Neural progenitor cell (in vitro differentiated cells): Measurements from ENCODE around the gene GAL3ST3. TPM values are rescaled to one million over a fixed set of nuclear protein-coding genes. Genes with fewer than 3 reads are reported as not detected.
A peak's percentile ranks its signal among the peaks of the same experiment; 100 is the strongest.

Experiments
- DNase-seq: peaks from one replicate; pipeline ENCODE4 v3.0.0-alpha.2; 2016; ENCODE audit warnings: low spot score
- H2AFZ ChIP-seq: fragments of 200-600 bp; sonication (generic); replicated peaks from 2 replicates; pipeline ENCODE4 v1.6.1; 2016; ENCODE audit warnings: antibody characterized with exemption
- H3F3A ChIP-seq: fragments of 200-600 bp; sonication (generic); 2 replicates; pipeline ENCODE4 v1.6.1; 2016; ENCODE audit warnings: antibody characterized with exemption, low read depth
- H3K27ac ChIP-seq: fragments of 200-600 bp; sonication (generic); 2 replicates; pipeline ENCODE4 v1.5.1; 2016; ENCODE audit warnings: mild to moderate bottlenecking
- H3K27me3 ChIP-seq: fragments of 200-600 bp; sonication (generic); 2 replicates; pipeline ENCODE4 v1.6.1; 2016; ENCODE audit warnings: mild to moderate bottlenecking, moderate library complexity
- H3K36me3 ChIP-seq: fragments of 200-600 bp; sonication (generic); 2 replicates; pipeline ENCODE4 v1.5.1; 2016
- H3K4me1 ChIP-seq: fragments of 200-600 bp; sonication (generic); 2 replicates; pipeline ENCODE4 v1.6.1; 2016; ENCODE audit warnings: mixed run types
- H3K4me2 ChIP-seq: fragments of 200-600 bp; sonication (generic); 2 replicates; pipeline ENCODE4 v1.6.1; 2016
- H3K4me3 ChIP-seq: fragments of 200-600 bp; sonication (generic); 2 replicates; pipeline ENCODE4 v1.5.1; 2016
- H3K79me2 ChIP-seq: fragments of 200-600 bp; sonication (generic); 2 replicates; pipeline ENCODE4 v1.6.1; 2016; ENCODE audit warnings: low read depth
- H3K9ac ChIP-seq: fragments of 200-600 bp; sonication (generic); 2 replicates; pipeline ENCODE4 v1.6.1; 2016
- H3K9me3 ChIP-seq: fragments of 200-600 bp; sonication (generic); 2 replicates; pipeline ENCODE4 v1.5.1; 2016; ENCODE audit warnings: low read depth
- H4K20me1 ChIP-seq: fragments of 200-600 bp; sonication (generic); 2 replicates; pipeline ENCODE4 v1.6.1; 2016; ENCODE audit warnings: low read depth
- H3K27ac Mint-ChIP-seq: 3 replicates; pipeline ENCODE4 v1.8.0; 2021; ENCODE audit warnings: mixed read lengths
- H3K27me3 Mint-ChIP-seq: 2 replicates; pipeline ENCODE4 v1.8.0; 2022; ENCODE audit warnings: low read depth, mild to moderate bottlenecking, inconsistent platforms, moderate library complexity, mixed read lengths; ENCODE audit not compliant: insufficient read depth
- H3K36me3 Mint-ChIP-seq: 3 replicates; pipeline ENCODE4 v1.8.0; 2021; ENCODE audit warnings: mixed read lengths
- H3K4me1 Mint-ChIP-seq: 3 replicates; pipeline ENCODE4 v1.8.0; 2021; ENCODE audit warnings: mixed read lengths
- H3K4me3 Mint-ChIP-seq: 3 replicates; pipeline ENCODE4 v1.8.0; 2021; ENCODE audit warnings: mild to moderate bottlenecking, moderate library complexity, mixed read lengths
- H3K9me3 Mint-ChIP-seq: 3 replicates; pipeline ENCODE4 v1.8.0; 2020; ENCODE audit warnings: mixed read lengths
- CTCF ChIP-seq: fragments of 200-600 bp; sonication (generic); IDR thresholded peaks from 2 replicates; pipeline ENCODE4 v1.5.1; 2017; ENCODE audit warnings: antibody characterized with exemption, mild to moderate bottlenecking
- EZH2 ChIP-seq: fragments of 200-600 bp; sonication (generic); IDR thresholded peaks from 2 replicates; pipeline ENCODE4 v1.6.1; 2017; ENCODE audit warnings: antibody characterized with exemption, mild to moderate bottlenecking, moderate library complexity
- EZH2phosphoT487 ChIP-seq: fragments of 200-600 bp; sonication (generic); IDR thresholded peaks from 2 replicates; pipeline ENCODE4 v1.6.1; 2017; ENCODE audit warnings: antibody characterized with exemption
- total RNA-seq: library from RNA; depleted of rRNA; stranded (reverse); fragments of >200 nt; gene quantifications from 2 replicates; pipeline ENCODE4 v1.2.3, GENCODE V29; 2015; ENCODE audit warnings: low replicate concordance

GAL3ST3 gene
- total RNA-seq, 1 donor from 2014 or later, result 8.5 TPM

GRCh38 chr11:66075273-66075672 is 26.3 kb upstream of the GAL3ST3 start:
- H2AFZ ChIP-seq, result no peak overlapping the region
- H3K27ac ChIP-seq, result no peak overlapping the region
- H3K4me3 Mint-ChIP-seq, result no peak overlapping the region
- no peaks in the 10 kb centered on the region for H3K9me3 ChIP-seq
- H3K9me3 Mint-ChIP-seq, result no peaks in the 10 kb centered on the region
- H3K79me2 ChIP-seq, result peaks cover 15% of the 10 kb centered on the region
- DNase-seq, result no peak
- no peak overlapping the region for H3K9ac ChIP-seq
- no peak overlapping the region for H3K4me3 ChIP-seq
- no peaks in the 10 kb centered on the region for H3K27me3 Mint-ChIP-seq
- H3K36me3 ChIP-seq, result no peaks in the 10 kb centered on the region
- H4K20me1 ChIP-seq, result peaks cover 6% of the 10 kb centered on the region
- TF ChIP-seq EZH2 (no peak), CTCF (no peak), EZH2phosphoT487 (no peak)
- no peak overlapping the region for H3K27ac Mint-ChIP-seq
- no peak overlapping the region for H3K4me2 ChIP-seq
- H3K4me1 ChIP-seq, result peaks cover 9% of the 10 kb centered on the region
- no peaks in the 10 kb centered on the region for H3F3A ChIP-seq
- H3K27me3 ChIP-seq, result no peaks in the 10 kb centered on the region
- H3K4me1 Mint-ChIP-seq, result peaks cover 15% of the 10 kb centered on the region
- peaks cover 13% of the 10 kb centered on the region for H3K36me3 Mint-ChIP-seq

GRCh38 chr11:66073669-66074068 is 24.7 kb upstream of the GAL3ST3 start:
- H3K36me3 Mint-ChIP-seq, result peaks cover 18% of the 10 kb centered on the region
- no peaks in the 10 kb centered on the region for H3K9me3 ChIP-seq
- H3K4me3 Mint-ChIP-seq, result no peak overlapping the region
- no peak overlapping the region for H3K4me2 ChIP-seq
- H3F3A ChIP-seq, result peaks cover 13% of the 10 kb centered on the region
- H3K79me2 ChIP-seq, result peaks cover 15% of the 10 kb centered on the region
- H3K27ac Mint-ChIP-seq, result no peak overlapping the region
- no peak overlapping the region for H3K9ac ChIP-seq
- H3K4me3 ChIP-seq, result no peak overlapping the region
- peaks cover 19% of the 10 kb centered on the region for H3K4me1 Mint-ChIP-seq
- no peaks in the 10 kb centered on the region for H3K9me3 Mint-ChIP-seq
- no peaks in the 10 kb centered on the region for H3K27me3 ChIP-seq
- H3K36me3 ChIP-seq, result no peaks in the 10 kb centered on the region
- no peak for DNase-seq
- H3K27ac ChIP-seq, result no peak overlapping the region
- H2AFZ ChIP-seq, result no peak overlapping the region
- H3K27me3 Mint-ChIP-seq, result no peaks in the 10 kb centered on the region
- peaks cover 15% of the 10 kb centered on the region for H3K4me1 ChIP-seq
- no peak for TF ChIP-seq EZH2phosphoT487
- peaks cover 14% of the 10 kb centered on the region for H4K20me1 ChIP-seq

GRCh38 chr11:66072518-66072917 is 23.6 kb upstream of the GAL3ST3 start:
- H3K79me2 ChIP-seq, result peaks cover 15% of the 10 kb centered on the region
- no peak for DNase-seq

More at GRCh38 chr11:66072518-66072917, 23.6 kb upstream of the GAL3ST3 start:
- peaks cover 20% of the 10 kb centered on the region for H3K36me3 Mint-ChIP-seq
- H3K36me3 ChIP-seq, result no peaks in the 10 kb centered on the region
- no peaks in the 10 kb centered on the region for H3K27me3 ChIP-seq
- H3K4me2 ChIP-seq, result no peak overlapping the region
- H3K4me3 ChIP-seq, result no peak overlapping the region
- no peaks in the 10 kb centered on the region for H3K9me3 Mint-ChIP-seq
- H3K9ac ChIP-seq, result no peak overlapping the region
- H3K4me1 ChIP-seq, result peaks cover 15% of the 10 kb centered on the region
- H3K27me3 Mint-ChIP-seq, result no peaks in the 10 kb centered on the region
- H3K27ac ChIP-seq, result no peak overlapping the region
- peaks cover 23% of the 10 kb centered on the region for H4K20me1 ChIP-seq
- no peak overlapping the region for H3K27ac Mint-ChIP-seq
- no peaks in the 10 kb centered on the region for H3K9me3 ChIP-seq
- peaks cover 23% of the 10 kb centered on the region for H3F3A ChIP-seq
- no peak overlapping the region for H2AFZ ChIP-seq
- TF ChIP-seq EZH2phosphoT487 (no peak), EZH2 (no peak), CTCF (no peak)
- peaks cover 19% of the 10 kb centered on the region for H3K4me1 Mint-ChIP-seq
- H3K4me3 Mint-ChIP-seq, result peak overlapping the region; percentile 96
